ENCODE results near the gene SAXO1.
A peak's percentile ranks its signal among the peaks of the same experiment; 100 is the strongest.
"Not testable (repeated sequence)": the region's sequence is repeated elsewhere in the genome, so short reads cannot be mapped to it uniquely, and the experiment has no call there.

SAXO1 gene

GRCh38 chr9:18999173-18999785, 33.7 kb downstream of the SAXO1 start:
- no peak for DNase-seq (ENCODE audit: low spot score)

GRCh38 chr9:18997151-18997550, 35.9 kb downstream of the SAXO1 start:
- peak; percentile 90 for DNase-seq (ENCODE audit: low spot score)

- DNase-seq (ENCODE audit: low spot score): no peak
Measured at GRCh38 chr9:18996211-18996610, 36.8 kb downstream of the SAXO1 start.

GRCh38 chr9:18994263-18994916, 38.6 kb downstream of the SAXO1 start:
- DNase-seq (ENCODE audit: low spot score): no peak

GRCh38 chr9:18991197-18991596, 41.8 kb downstream of the SAXO1 start:
- not testable (repeated sequence) for DNase-seq (ENCODE audit: low spot score)

GRCh38 chr9:18990494-18990893, 42.5 kb downstream of the SAXO1 start:
- no peak for DNase-seq (ENCODE audit: low spot score)

- no peak for DNase-seq (ENCODE audit: low spot score)
Measured at GRCh38 chr9:18989865-18990264, 43.1 kb downstream of the SAXO1 start.

- DNase-seq (ENCODE audit: low spot score): no peak
Measured at GRCh38 chr9:18989097-18989496, 43.9 kb downstream of the SAXO1 start.

GRCh38 chr9:18988003-18988402, 45.0 kb downstream of the SAXO1 start:
- DNase-seq (ENCODE audit: low spot score): no peak

- DNase-seq (ENCODE audit: low spot score): no peak
Measured at GRCh38 chr9:18985996-18986395, 47.0 kb downstream of the SAXO1 start.

GRCh38 chr9:18985464-18985951, 47.5 kb downstream of the SAXO1 start:
- DNase-seq (ENCODE audit: low spot score): peak; percentile 6

GRCh38 chr9:18982262-18982620, 50.8 kb downstream of the SAXO1 start:
- no peak for DNase-seq (ENCODE audit: low spot score)

- DNase-seq (ENCODE audit: low spot score): no peak
Measured at GRCh38 chr9:18981476-18982261, 51.3 kb downstream of the SAXO1 start.

- no peak for DNase-seq (ENCODE audit: low spot score)
Measured at GRCh38 chr9:18980189-18980588, 52.8 kb downstream of the SAXO1 start.

GRCh38 chr9:18979367-18979766, 53.6 kb downstream of the SAXO1 start:
- DNase-seq (ENCODE audit: low spot score): peak; percentile 55

- DNase-seq (ENCODE audit: low spot score): no peak
Measured at GRCh38 chr9:18978188-18978587, 54.8 kb downstream of the SAXO1 start.

- DNase-seq (ENCODE audit: low spot score): peak; percentile 31
Measured at GRCh38 chr9:18976709-18977531, 56.1 kb downstream of the SAXO1 start.

- DNase-seq (ENCODE audit: low spot score): no peak
Measured at GRCh38 chr9:18976221-18976708, 56.7 kb downstream of the SAXO1 start.

- DNase-seq (ENCODE audit: low spot score): no peak
Measured at GRCh38 chr9:18973348-18973747, 59.7 kb downstream of the SAXO1 start.

GRCh38 chr9:18972675-18973074, 60.3 kb downstream of the SAXO1 start:
- no peak for DNase-seq (ENCODE audit: low spot score)

- DNase-seq (ENCODE audit: low spot score): no peak
Measured at GRCh38 chr9:18971909-18972308, 61.1 kb downstream of the SAXO1 start.

- no peak for DNase-seq (ENCODE audit: low spot score)
Measured at GRCh38 chr9:18971404-18971803, 61.6 kb downstream of the SAXO1 start.

Data from kidney tubule cell (primary cell).